HepG2 (cell line): Measurements from ENCODE around the gene SPRED2. TPM values are rescaled to one million over a fixed set of nuclear protein-coding genes. Genes with fewer than 3 reads are reported as not detected.

Source experiments
- ATAD3A ChIP-seq: sonication (generic); formaldehyde crosslinking; IDR thresholded peaks from 2 replicates; pipeline ENCODE4 v1.4.0; 2020; ENCODE audit warnings: missing genetic modification reagents
- DR1 ChIP-seq: sonication (generic); formaldehyde crosslinking; IDR thresholded peaks from 2 replicates; pipeline ENCODE4 v1.8.0; 2021; ENCODE audit warnings: mild to moderate bottlenecking, missing genetic modification reagents, inconsistent platforms
- HNF1B ChIP-seq: sonication (generic); formaldehyde crosslinking; IDR thresholded peaks from 2 replicates; pipeline ENCODE4 v1.5.1; 2020; ENCODE audit warnings: mild to moderate bottlenecking, moderate library complexity, missing genetic modification reagents
- JUN ChIP-seq: sonication (generic); formaldehyde crosslinking; IDR thresholded peaks from 2 replicates; pipeline ENCODE4 v1.4.0; 2020; ENCODE audit warnings: mild to moderate bottlenecking, missing genetic modification reagents
- MLX ChIP-seq: IDR thresholded peaks from 2 replicates; pipeline ENCODE4 v1.6.1; 2016
- NFKB2 ChIP-seq: sonication (generic); formaldehyde crosslinking; IDR thresholded peaks from 2 replicates; pipeline ENCODE4 v1.4.0; 2020; ENCODE audit warnings: missing genetic modification reagents, borderline replicate concordance
- POGZ ChIP-seq: sonication (generic); formaldehyde crosslinking; IDR thresholded peaks from 2 replicates; pipeline ENCODE4 v1.4.0; 2020; ENCODE audit warnings: mild to moderate bottlenecking, missing genetic modification reagents
- ZBTB14 ChIP-seq: sonication (generic); formaldehyde crosslinking; IDR thresholded peaks from 2 replicates; pipeline ENCODE4 v1.4.0; 2020; ENCODE audit warnings: missing genetic modification reagents
- ZFP90 ChIP-seq: sonication (generic); formaldehyde crosslinking; IDR thresholded peaks from 2 replicates; pipeline ENCODE4 v1.8.0; 2022; ENCODE audit warnings: missing genetic modification reagents, mild to moderate bottlenecking, inconsistent platforms, borderline replicate concordance
- ZNF264 ChIP-seq: sonication (generic); formaldehyde crosslinking; IDR thresholded peaks from 2 replicates; pipeline ENCODE4 v1.4.0; 2020; ENCODE audit warnings: missing genetic modification reagents
- ZNF362 ChIP-seq: sonication (generic); formaldehyde crosslinking; IDR thresholded peaks from 2 replicates; pipeline ENCODE4 v1.4.0; 2020; ENCODE audit warnings: missing genetic modification reagents, mild to moderate bottlenecking, borderline replicate concordance
- polyA plus RNA-seq, 8 experiments: library from polyadenylated mRNA; depleted of rRNA in 3 of 8; stranded (reverse) in 7 of 8; unstranded in 1 of 8; fragments of >200 nt; fragmentation: Illumina TruSeq in 4 of 8; extraction: Trizol in 4 of 8; gene quantifications; 2 replicates each; pipeline versions ENCODE4 v1.2.1 to v1.2.3, GENCODE V29; 2011 to 2016; ENCODE audit warnings: low read depth in 4 of 8, missing spikeins in 1 of 8, mixed read lengths in 1 of 8; ENCODE audit not compliant: insufficient read depth in 1 of 8
- total RNA-seq, 5 experiments: library from RNA; depleted of rRNA; stranded (reverse); fragments of >200 nt; fragmentation: Illumina TruSeq; extraction: Trizol; gene quantifications; 2 replicates each; pipeline ENCODE4 v1.2.3, GENCODE V29; 2016; ENCODE audit warnings: low read depth in 1 of 5
- TF ChIP-seq, protein P1 (sequence below): sonication (generic); formaldehyde crosslinking; IDR thresholded peaks from 2 replicates; pipeline ENCODE4 v1.4.0; 2020; ENCODE audit warnings: mild to moderate bottlenecking, missing genetic modification reagents
- TF ChIP-seq, protein P2 (sequence below): sonication (generic); formaldehyde crosslinking; IDR thresholded peaks from 2 replicates; pipeline ENCODE4 v1.5.0; 2020; ENCODE audit warnings: mild to moderate bottlenecking, missing genetic modification reagents
- TF ChIP-seq, protein P3 (sequence below): sonication (generic); formaldehyde crosslinking; IDR thresholded peaks from 2 replicates; pipeline ENCODE4 v1.8.0; 2022; ENCODE audit warnings: mild to moderate bottlenecking, missing genetic modification reagents, moderate library complexity

Gene SPRED2
- total and polyA plus RNA-seq, 2 of the 13 experiments (the other 11 are each of a cell fraction or from before 2014, with no cell fraction given), result 13.0 to 37.0 TPM

GRCh38 chr2:65370387-65371073 is 61.9 kb downstream of the SPRED2 start (continued):
- TF ChIP-seq ZBTB14 (CRISPR knock-in tag) (no peak), ZFP90 (CRISPR knock-in tag) (peak; percentile 66; the same call in 1 of the 2 replicates), POGZ (CRISPR knock-in tag) (peak; percentile 71; the same call in 1 of the 2 replicates), ZNF264 (CRISPR knock-in tag) (0 out of 2 replicates have a peak, but pooled peaks have one; percentile 57), JUN (CRISPR knock-in tag) (no peak), NFKB2 (CRISPR knock-in tag) (no peak), DR1 (CRISPR knock-in tag) (no peak), MLX (CRISPR knock-in tag) (no peak), HNF1B (CRISPR knock-in tag) (peak; percentile 84; the same call in 1 of the 2 replicates), ZNF362 (CRISPR knock-in tag) (no peak), ATAD3A (no peak)
- TF ChIP-seq, protein P1, sequence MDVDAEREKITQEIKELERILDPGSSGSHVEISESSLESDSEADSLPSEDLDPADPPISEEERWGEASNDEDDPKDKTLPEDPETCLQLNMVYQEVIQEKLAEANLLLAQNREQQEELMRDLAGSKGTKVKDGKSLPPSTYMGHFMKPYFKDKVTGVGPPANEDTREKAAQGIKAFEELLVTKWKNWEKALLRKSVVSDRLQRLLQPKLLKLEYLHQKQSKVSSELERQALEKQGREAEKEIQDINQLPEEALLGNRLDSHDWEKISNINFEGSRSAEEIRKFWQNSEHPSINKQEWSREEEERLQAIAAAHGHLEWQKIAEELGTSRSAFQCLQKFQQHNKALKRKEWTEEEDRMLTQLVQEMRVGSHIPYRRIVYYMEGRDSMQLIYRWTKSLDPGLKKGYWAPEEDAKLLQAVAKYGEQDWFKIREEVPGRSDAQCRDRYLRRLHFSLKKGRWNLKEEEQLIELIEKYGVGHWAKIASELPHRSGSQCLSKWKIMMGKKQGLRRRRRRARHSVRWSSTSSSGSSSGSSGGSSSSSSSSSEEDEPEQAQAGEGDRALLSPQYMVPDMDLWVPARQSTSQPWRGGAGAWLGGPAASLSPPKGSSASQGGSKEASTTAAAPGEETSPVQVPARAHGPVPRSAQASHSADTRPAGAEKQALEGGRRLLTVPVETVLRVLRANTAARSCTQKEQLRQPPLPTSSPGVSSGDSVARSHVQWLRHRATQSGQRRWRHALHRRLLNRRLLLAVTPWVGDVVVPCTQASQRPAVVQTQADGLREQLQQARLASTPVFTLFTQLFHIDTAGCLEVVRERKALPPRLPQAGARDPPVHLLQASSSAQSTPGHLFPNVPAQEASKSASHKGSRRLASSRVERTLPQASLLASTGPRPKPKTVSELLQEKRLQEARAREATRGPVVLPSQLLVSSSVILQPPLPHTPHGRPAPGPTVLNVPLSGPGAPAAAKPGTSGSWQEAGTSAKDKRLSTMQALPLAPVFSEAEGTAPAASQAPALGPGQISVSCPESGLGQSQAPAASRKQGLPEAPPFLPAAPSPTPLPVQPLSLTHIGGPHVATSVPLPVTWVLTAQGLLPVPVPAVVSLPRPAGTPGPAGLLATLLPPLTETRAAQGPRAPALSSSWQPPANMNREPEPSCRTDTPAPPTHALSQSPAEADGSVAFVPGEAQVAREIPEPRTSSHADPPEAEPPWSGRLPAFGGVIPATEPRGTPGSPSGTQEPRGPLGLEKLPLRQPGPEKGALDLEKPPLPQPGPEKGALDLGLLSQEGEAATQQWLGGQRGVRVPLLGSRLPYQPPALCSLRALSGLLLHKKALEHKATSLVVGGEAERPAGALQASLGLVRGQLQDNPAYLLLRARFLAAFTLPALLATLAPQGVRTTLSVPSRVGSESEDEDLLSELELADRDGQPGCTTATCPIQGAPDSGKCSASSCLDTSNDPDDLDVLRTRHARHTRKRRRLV (CRISPR knock-in tag), result no peak
- TF ChIP-seq, protein P2, sequence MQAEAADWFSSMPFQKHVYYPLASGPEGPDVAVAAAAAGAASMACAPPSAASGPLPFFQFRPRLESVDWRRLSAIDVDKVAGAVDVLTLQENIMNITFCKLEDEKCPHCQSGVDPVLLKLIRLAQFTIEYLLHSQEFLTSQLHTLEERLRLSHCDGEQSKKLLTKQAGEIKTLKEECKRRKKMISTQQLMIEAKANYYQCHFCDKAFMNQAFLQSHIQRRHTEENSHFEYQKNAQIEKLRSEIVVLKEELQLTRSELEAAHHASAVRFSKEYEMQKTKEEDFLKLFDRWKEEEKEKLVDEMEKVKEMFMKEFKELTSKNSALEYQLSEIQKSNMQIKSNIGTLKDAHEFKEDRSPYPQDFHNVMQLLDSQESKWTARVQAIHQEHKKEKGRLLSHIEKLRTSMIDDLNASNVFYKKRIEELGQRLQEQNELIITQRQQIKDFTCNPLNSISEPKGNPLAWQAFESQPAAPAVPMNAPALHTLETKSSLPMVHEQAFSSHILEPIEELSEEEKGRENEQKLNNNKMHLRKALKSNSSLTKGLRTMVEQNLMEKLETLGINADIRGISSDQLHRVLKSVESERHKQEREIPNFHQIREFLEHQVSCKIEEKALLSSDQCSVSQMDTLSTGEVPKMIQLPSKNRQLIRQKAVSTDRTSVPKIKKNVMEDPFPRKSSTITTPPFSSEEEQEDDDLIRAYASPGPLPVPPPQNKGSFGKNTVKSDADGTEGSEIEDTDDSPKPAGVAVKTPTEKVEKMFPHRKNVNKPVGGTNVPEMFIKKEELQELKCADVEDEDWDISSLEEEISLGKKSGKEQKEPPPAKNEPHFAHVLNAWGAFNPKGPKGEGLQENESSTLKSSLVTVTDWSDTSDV, result no peak
- TF ChIP-seq, protein P3, sequence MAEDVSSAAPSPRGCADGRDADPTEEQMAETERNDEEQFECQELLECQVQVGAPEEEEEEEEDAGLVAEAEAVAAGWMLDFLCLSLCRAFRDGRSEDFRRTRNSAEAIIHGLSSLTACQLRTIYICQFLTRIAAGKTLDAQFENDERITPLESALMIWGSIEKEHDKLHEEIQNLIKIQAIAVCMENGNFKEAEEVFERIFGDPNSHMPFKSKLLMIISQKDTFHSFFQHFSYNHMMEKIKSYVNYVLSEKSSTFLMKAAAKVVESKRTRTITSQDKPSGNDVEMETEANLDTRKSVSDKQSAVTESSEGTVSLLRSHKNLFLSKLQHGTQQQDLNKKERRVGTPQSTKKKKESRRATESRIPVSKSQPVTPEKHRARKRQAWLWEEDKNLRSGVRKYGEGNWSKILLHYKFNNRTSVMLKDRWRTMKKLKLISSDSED (CRISPR knock-in tag), result no peak
